Tibial nerve (tissue), 4 donors: Measurements from ENCODE around the gene TTC16. TPM values are rescaled to one million over a fixed set of nuclear protein-coding genes. Genes with fewer than 3 reads are reported as not detected.

Experiments used
- DNase-seq, 2 donors: peaks; one replicate each; pipeline ENCODE4 v3.0.0-alpha.2; 2019; ENCODE audit warnings: low spot score in 2 of 2
- H3K27ac ChIP-seq, 4 donors: fragments of 200-600 bp; sonication (generic) in 3 of 4; one replicate each; pipeline ENCODE4 v1.5.1; 2017 to 2019; ENCODE audit warnings: mild to moderate bottlenecking in 1 of 4
- H3K27me3 ChIP-seq, 2 donors: fragments of 200-600 bp; sonication (generic) in 1 of 2; one replicate each; pipeline versions ENCODE4 v1.5.1 to v1.6.0; 2017 to 2019
- H3K36me3 ChIP-seq, 3 donors: fragments of 200-600 bp; sonication (generic); one replicate each; pipeline ENCODE4 v1.5.1; 2018 to 2019
- H3K4me1 ChIP-seq, 4 donors: fragments of 200-600 bp; sonication (generic) in 3 of 4; one replicate each; pipeline ENCODE4 v1.5.1; 2017 to 2019
- H3K4me3 ChIP-seq, 4 donors: fragments of 200-600 bp; sonication (generic) in 3 of 4; one replicate each; pipeline ENCODE4 v1.5.1; 2017 to 2019; ENCODE audit warnings: mild to moderate bottlenecking in 1 of 4, moderate library complexity in 1 of 4
- H3K9me3 ChIP-seq, 4 donors: fragments of 200-600 bp; sonication (generic) in 3 of 4; one replicate each; pipeline ENCODE4 v1.5.1; 2017 to 2019
- EP300 ChIP-seq, 2 donors: sonication (generic); formaldehyde crosslinking; IDR thresholded peaks; one replicate each; pipeline ENCODE4 v1.6.1; 2017; ENCODE audit warnings: antibody characterized with exemption in 2 of 2, mild to moderate bottlenecking in 1 of 2
- POLR2A ChIP-seq, 2 donors: fragments of 450-650 bp; IDR thresholded peaks; one replicate each; pipeline ENCODE4 v1.6.1; 2017; ENCODE audit warnings: antibody characterized with exemption in 2 of 2, mild to moderate bottlenecking in 2 of 2, moderate library complexity in 2 of 2
- WGBS, 2 donors: methylation state at CpG; one replicate each; pipeline ENCODE4 v1.1.5; 2018; 5-methylcytosine and 5-hydroxymethylcytosine counted together
- total RNA-seq, 4 donors: library from RNA; depleted of rRNA; stranded (reverse); fragments of >200 nt; gene quantifications; one replicate each; pipeline ENCODE4 v1.1.0, GENCODE V29; 2016
- TF ChIP-seq, protein P1 (sequence below), 5 experiments: fragments of 200-600 bp in 3 of 5; fragments of 450-650 bp in 2 of 5; sonication (generic) in 3 of 5; IDR thresholded peaks; one replicate each; pipeline ENCODE4 v1.5.1; 2016 to 2019; ENCODE audit warnings: antibody characterized with exemption in 5 of 5, mild to moderate bottlenecking in 3 of 5, moderate library complexity in 2 of 5

Gene TTC16
- total RNA-seq, 4 donors from 2014 or later, result 0.30 TPM; not detected in 3

- Histone ChIP-seq H3K27ac (peak overlapping the region in 3 of 4 donors; percentile 78 to 95 (median 95)), H3K9me3 (no peaks in the 10 kb centered on the region), H3K4me3 (no peak overlapping the region), H3K36me3 (peaks cover 0 to 11% (median 0%) of the 10 kb centered on the region in 3 donors), H3K27me3 (no peaks in the 10 kb centered on the region), H3K4me1 (peaks cover 0 to 26% (median 3%) of the 10 kb centered on the region in 4 donors)
- TF ChIP-seq EP300 (IDR thresholded peaks at IDR 0.05), result no peak
- no peak for TF ChIP-seq POLR2A (IDR thresholded peaks at IDR 0.05)
- TF ChIP-seq, protein P1, sequence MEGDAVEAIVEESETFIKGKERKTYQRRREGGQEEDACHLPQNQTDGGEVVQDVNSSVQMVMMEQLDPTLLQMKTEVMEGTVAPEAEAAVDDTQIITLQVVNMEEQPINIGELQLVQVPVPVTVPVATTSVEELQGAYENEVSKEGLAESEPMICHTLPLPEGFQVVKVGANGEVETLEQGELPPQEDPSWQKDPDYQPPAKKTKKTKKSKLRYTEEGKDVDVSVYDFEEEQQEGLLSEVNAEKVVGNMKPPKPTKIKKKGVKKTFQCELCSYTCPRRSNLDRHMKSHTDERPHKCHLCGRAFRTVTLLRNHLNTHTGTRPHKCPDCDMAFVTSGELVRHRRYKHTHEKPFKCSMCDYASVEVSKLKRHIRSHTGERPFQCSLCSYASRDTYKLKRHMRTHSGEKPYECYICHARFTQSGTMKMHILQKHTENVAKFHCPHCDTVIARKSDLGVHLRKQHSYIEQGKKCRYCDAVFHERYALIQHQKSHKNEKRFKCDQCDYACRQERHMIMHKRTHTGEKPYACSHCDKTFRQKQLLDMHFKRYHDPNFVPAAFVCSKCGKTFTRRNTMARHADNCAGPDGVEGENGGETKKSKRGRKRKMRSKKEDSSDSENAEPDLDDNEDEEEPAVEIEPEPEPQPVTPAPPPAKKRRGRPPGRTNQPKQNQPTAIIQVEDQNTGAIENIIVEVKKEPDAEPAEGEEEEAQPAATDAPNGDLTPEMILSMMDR (IDR thresholded peaks at IDR 0.05), result no peak
- WGBS, 2 donors, result 89 to 90% methylated on average over 5 of the region's 5 CpGs
- DNase-seq, result no peak
Measured at GRCh38 chr9:127698386-127698785, 17.5 kb upstream of the TTC16 start.

GRCh38 chr9:127698985-127699670 is 16.8 kb upstream of the TTC16 start:
- Histone ChIP-seq H3K27me3 (no peaks in the 10 kb centered on the region), H3K27ac (peak overlapping the region; percentile 78 to 95 (median 91)), H3K36me3 (peaks cover 0 to 6% (median 0%) of the 10 kb centered on the region in 3 donors), H3K4me3 (peak overlapping the region; percentile 21 to 49 (median 44)), H3K9me3 (no peaks in the 10 kb centered on the region), H3K4me1 (peaks cover 0 to 26% (median 3%) of the 10 kb centered on the region in 4 donors)
- peak; percentile 96 to 98 for DNase-seq
- TF ChIP-seq POLR2A (IDR thresholded peaks at IDR 0.05), result peak; percentile 48 to 76
- TF ChIP-seq, protein P1 (IDR thresholded peaks at IDR 0.05), result peak in 2 of 5 experiments; percentile 68 to 72
- TF ChIP-seq EP300 (IDR thresholded peaks at IDR 0.05), result peak; percentile 68 to 90
- WGBS, 2 donors, result 14 to 25% methylated on average over 25 to 40 of the region's 41 CpGs

DNA sequence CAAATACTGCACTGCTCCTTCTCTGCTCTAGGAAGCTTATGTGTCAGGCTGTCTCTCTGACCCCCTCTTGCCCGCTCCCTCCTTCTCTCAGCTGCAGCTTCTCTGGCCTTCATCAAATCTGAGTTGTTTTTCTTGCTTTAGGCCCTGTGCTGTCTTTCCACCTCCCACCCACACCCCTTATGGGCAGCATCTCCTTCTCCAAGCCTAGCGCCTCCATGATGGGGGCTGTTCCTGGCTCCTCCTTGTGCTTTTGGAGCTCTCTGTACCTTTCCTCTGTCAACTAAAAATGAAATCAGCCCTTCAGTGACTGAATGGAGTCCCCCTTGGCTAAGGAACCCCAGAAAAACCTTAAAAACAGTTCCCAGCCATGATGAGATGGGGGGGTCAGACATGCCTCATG is 15.7 kb upstream of the TTC16 start:
- WGBS, 2 donors, result 96% methylated on average over 2 of the region's 2 CpGs
- H3K27me3 ChIP-seq, result peaks cover 0 to under 1% of the 10 kb centered on the region in 2 donors

DNA sequence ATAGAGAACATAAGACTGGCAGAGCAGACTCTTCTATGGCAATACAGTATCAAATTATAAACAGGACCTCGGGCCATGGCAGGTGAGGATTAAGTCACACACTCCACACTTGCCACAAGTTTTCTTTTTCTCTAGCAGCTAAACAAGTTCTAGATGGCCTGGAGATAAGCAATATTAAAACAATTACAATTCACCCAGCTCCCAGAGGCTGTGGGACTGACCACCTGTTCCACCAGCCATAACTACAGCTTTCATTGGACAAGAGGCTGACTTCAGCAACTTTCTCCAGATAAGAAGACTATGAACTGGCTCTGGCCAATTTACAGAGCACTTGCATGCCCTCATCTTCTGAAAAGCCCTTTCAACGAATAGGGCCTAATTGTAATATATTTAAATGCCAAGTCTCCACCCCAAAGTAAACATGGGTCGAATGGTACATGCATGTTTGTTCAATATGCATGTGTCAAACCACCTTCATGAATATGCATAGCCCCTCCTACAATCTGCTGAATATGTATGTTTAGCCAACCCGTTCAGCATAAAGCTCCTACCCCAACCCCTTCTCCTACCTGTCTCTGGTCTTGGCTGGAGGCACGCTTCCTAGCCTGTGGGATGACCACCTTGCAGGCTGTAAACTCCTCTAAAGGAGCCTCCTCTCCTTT is 15.2 kb upstream of the TTC16 start:
- peaks cover 0 to 19% (median 3%) of the 10 kb centered on the region in 4 donors for H3K4me1 ChIP-seq
- no peaks in the 10 kb centered on the region for H3K9me3 ChIP-seq
- WGBS, 2 donors, result 75 to 79% methylated on average over 5 of the region's 5 CpGs
- peaks cover 0 to 7% of the 10 kb centered on the region in 2 donors for H3K27me3 ChIP-seq
- H3K27ac ChIP-seq, result no peak overlapping the region
- no peak for DNase-seq
- TF ChIP-seq EP300 (IDR thresholded peaks at IDR 0.05) (no peak), POLR2A (IDR thresholded peaks at IDR 0.05) (no peak)
- TF ChIP-seq, protein P1 (IDR thresholded peaks at IDR 0.05), result no peak
- no peak overlapping the region for H3K4me3 ChIP-seq
- H3K36me3 ChIP-seq, result no peaks in the 10 kb centered on the region

More for the DNA sequence above, 15.7 kb upstream of the TTC16 start:
- TF ChIP-seq POLR2A (IDR thresholded peaks at IDR 0.05) (no peak), EP300 (IDR thresholded peaks at IDR 0.05) (no peak)
- TF ChIP-seq, protein P1 (IDR thresholded peaks at IDR 0.05), result no peak
- peak overlapping the region in 2 of 4 donors; percentile 95 for H3K27ac ChIP-seq
- no peak for DNase-seq
- H3K4me1 ChIP-seq, result peaks cover 0 to 25% (median 3%) of the 10 kb centered on the region in 4 donors
- no peak overlapping the region for H3K4me3 ChIP-seq
- H3K9me3 ChIP-seq, result no peaks in the 10 kb centered on the region
- no peaks in the 10 kb centered on the region for H3K36me3 ChIP-seq
